ENCODE data around the gene IL36B. TPM values are rescaled to one million over a fixed set of nuclear protein-coding genes. Genes with fewer than 3 reads are reported as not detected.

IL36B gene
- total RNA-seq, 1 donor from 2014 or later = not detected

DNA sequence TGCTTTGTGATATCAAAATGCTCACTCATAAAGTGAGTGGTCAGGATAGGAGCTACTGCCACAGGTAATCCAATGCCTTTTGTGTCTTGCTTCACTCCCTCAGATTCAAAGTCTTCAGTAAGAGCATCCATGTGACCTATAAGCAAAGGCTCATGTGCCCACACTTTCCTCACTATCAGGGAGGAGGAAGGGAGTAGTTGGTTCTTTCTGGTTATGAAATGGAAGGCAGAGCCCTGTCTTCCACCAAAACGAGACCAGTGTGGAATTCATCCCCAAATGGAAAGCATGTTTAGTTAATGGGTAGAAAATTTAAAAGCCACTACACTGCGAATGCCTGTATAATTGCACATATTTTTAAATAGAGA is 40.9 kb upstream of the IL36B start:
- DNase-seq (ENCODE audit: low read depth, low spot score) = no peak
- no peaks in the 10 kb centered on the region for H3K4me1 Mint-ChIP-seq
- H3K9me3 Mint-ChIP-seq = peaks cover 7% of the 10 kb centered on the region
- no peak overlapping the region for H3K27ac Mint-ChIP-seq (ENCODE audit: unreplicated experiment)
- TF ChIP-seq, protein P1, sequence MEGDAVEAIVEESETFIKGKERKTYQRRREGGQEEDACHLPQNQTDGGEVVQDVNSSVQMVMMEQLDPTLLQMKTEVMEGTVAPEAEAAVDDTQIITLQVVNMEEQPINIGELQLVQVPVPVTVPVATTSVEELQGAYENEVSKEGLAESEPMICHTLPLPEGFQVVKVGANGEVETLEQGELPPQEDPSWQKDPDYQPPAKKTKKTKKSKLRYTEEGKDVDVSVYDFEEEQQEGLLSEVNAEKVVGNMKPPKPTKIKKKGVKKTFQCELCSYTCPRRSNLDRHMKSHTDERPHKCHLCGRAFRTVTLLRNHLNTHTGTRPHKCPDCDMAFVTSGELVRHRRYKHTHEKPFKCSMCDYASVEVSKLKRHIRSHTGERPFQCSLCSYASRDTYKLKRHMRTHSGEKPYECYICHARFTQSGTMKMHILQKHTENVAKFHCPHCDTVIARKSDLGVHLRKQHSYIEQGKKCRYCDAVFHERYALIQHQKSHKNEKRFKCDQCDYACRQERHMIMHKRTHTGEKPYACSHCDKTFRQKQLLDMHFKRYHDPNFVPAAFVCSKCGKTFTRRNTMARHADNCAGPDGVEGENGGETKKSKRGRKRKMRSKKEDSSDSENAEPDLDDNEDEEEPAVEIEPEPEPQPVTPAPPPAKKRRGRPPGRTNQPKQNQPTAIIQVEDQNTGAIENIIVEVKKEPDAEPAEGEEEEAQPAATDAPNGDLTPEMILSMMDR (conservative IDR thresholded peaks at IDR 0.05) = no peak
- peaks cover 8% of the 10 kb centered on the region for H3K27me3 Mint-ChIP-seq (ENCODE audit: low read depth)
- no peak overlapping the region for H3K4me3 Mint-ChIP-seq
- no peaks in the 10 kb centered on the region for H3K36me3 Mint-ChIP-seq (ENCODE audit: low read depth)

GRCh38 chr2:113092864-113093612 is 40.4 kb upstream of the IL36B start:
- H3K27ac Mint-ChIP-seq (ENCODE audit: unreplicated experiment) = no peak overlapping the region
- H3K4me1 Mint-ChIP-seq = no peaks in the 10 kb centered on the region
- H3K4me3 Mint-ChIP-seq = no peak overlapping the region
- peaks cover 8% of the 10 kb centered on the region for H3K27me3 Mint-ChIP-seq (ENCODE audit: low read depth)
- TF ChIP-seq, protein P1 (conservative IDR thresholded peaks at IDR 0.05) = no peak
- H3K36me3 Mint-ChIP-seq (ENCODE audit: low read depth) = no peaks in the 10 kb centered on the region
- H3K9me3 Mint-ChIP-seq = peaks cover 3% of the 10 kb centered on the region
- no peak for DNase-seq (ENCODE audit: low read depth, low spot score)

GRCh38 chr2:113091231-113091896 is 38.7 kb upstream of the IL36B start:
- no peaks in the 10 kb centered on the region for H3K4me1 Mint-ChIP-seq
- H3K27ac Mint-ChIP-seq (ENCODE audit: unreplicated experiment) = no peak overlapping the region
- peaks cover 13% of the 10 kb centered on the region for H3K27me3 Mint-ChIP-seq (ENCODE audit: low read depth)
- no peak for DNase-seq (ENCODE audit: low read depth, low spot score)
- no peak overlapping the region for H3K4me3 Mint-ChIP-seq
- peaks cover 3% of the 10 kb centered on the region for H3K9me3 Mint-ChIP-seq
- TF ChIP-seq, protein P1 (conservative IDR thresholded peaks at IDR 0.05) = no peak
- no peaks in the 10 kb centered on the region for H3K36me3 Mint-ChIP-seq (ENCODE audit: low read depth)

DNA sequence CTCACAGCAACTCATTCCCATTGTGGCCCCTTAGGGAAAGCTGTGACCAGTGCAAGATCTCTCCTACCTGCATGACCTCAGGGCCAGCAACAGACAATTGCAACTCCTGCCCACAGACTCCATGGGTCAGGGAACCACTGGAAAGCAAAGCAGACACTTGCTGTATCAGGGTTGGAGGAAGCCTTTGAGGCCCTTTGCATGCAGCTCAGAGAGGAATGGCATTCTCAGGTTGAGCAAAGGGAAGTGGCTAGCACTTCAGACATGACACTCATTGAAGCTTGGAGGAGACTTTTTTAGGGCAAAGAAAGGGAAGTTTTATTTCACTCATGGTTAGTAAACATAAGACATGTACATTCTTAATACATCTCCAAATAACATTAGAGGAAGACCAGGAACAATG is 37.2 kb upstream of the IL36B start:
- TF ChIP-seq, protein P1 (conservative IDR thresholded peaks at IDR 0.05) = no peak
- Mint-ChIP-seq H3K27me3 (ENCODE audit: low read depth) (peaks cover 20% of the 10 kb centered on the region), H3K4me3 (no peak overlapping the region), H3K36me3 (ENCODE audit: low read depth) (no peaks in the 10 kb centered on the region), H3K9me3 (no peaks in the 10 kb centered on the region), H3K27ac (ENCODE audit: unreplicated experiment) (no peak overlapping the region), H3K4me1 (no peaks in the 10 kb centered on the region)
- no peak for DNase-seq (ENCODE audit: low read depth, low spot score)

DNA sequence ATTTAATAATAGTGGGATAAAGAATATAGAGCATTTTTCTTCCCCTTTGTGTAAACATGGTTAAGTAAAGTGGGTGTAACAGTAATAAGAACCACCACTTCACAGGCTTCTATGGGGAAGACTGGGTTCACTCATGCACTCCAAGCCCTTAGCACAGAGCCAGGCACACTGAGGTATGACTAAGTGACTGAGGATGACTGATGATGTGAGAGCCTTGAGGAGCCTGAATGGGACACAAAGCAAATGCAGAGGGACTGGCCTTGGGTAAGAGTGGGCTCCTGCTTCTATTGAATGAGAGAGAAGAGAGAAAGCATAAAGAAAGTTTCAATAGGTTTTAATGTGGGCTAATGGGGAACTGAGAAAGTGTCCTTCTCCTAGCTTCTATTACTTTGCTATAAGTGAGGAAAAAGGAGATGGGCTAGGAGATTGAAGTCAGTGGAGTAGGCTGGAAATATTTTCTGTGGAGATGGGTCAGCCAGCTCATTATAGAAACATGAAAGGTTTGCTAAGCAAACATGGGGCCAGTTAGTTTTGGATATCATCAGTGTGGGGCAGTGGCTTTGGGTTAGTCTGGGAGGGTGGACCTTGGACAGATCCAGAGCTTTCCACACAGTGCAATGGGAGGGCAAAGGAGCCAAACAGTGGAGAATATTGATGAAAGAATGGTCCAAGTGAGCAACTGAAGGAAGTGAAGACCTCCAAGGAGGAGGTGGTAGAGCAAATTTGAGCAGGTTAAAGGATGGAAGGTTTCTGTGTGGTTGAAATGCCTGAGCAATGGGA is 35.7 kb upstream of the IL36B start:
- peaks cover 22% of the 10 kb centered on the region for H3K27me3 Mint-ChIP-seq (ENCODE audit: low read depth)
- H3K4me3 Mint-ChIP-seq = no peak overlapping the region
- DNase-seq (ENCODE audit: low read depth, low spot score) = no peak
- H3K9me3 Mint-ChIP-seq = no peaks in the 10 kb centered on the region
- H3K27ac Mint-ChIP-seq (ENCODE audit: unreplicated experiment) = no peak overlapping the region
- no peaks in the 10 kb centered on the region for H3K36me3 Mint-ChIP-seq (ENCODE audit: low read depth)
- TF ChIP-seq, protein P1 (conservative IDR thresholded peaks at IDR 0.05) = no peak
- no peaks in the 10 kb centered on the region for H3K4me1 Mint-ChIP-seq

All from neural crest cell (in vitro differentiated cells).